ENCODE results near the gene APBA2.

DNA sequence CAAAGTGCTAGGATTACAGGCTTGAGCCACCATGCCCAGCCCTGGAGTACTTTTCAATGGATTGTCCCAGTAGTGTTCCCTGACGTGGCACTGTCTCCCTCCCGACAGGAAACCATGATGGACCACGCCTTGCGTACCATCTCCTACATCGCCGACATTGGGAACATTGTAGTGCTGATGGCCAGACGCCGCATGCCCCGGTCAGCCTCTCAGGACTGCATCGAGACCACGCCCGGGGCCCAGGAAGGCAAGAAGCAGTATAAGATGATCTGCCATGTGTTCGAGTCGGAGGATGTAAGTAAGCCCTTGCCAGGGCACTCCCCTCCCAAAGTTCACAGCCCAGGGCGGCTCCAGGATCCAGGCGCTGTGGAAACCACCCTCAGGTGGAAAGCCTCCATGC lies 215.7 kb downstream of the APBA2 start:
- TF ChIP-seq POLR2A (IDR thresholded peaks at IDR 0.05) (no peak), POLR2AphosphoS5 (IDR thresholded peaks at IDR 0.05; ENCODE audit: insufficient read depth in 1 of 2, low read depth in 1 of 2) (no peak)
- TF ChIP-seq, protein P1, sequence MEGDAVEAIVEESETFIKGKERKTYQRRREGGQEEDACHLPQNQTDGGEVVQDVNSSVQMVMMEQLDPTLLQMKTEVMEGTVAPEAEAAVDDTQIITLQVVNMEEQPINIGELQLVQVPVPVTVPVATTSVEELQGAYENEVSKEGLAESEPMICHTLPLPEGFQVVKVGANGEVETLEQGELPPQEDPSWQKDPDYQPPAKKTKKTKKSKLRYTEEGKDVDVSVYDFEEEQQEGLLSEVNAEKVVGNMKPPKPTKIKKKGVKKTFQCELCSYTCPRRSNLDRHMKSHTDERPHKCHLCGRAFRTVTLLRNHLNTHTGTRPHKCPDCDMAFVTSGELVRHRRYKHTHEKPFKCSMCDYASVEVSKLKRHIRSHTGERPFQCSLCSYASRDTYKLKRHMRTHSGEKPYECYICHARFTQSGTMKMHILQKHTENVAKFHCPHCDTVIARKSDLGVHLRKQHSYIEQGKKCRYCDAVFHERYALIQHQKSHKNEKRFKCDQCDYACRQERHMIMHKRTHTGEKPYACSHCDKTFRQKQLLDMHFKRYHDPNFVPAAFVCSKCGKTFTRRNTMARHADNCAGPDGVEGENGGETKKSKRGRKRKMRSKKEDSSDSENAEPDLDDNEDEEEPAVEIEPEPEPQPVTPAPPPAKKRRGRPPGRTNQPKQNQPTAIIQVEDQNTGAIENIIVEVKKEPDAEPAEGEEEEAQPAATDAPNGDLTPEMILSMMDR (IDR thresholded peaks at IDR 0.05) = no peak
